Chondrocyte (in vitro differentiated cells): Measurements from ENCODE around the gene MIP. TPM values are rescaled to one million over a fixed set of nuclear protein-coding genes. Genes with fewer than 3 reads are reported as not detected.
A peak's percentile ranks its signal among the peaks of the same experiment; 100 is the strongest.
"Not testable (repeated sequence)": the region's sequence is repeated elsewhere in the genome, so short reads cannot be mapped to it uniquely, and the experiment has no call there.

Experiments
- DNase-seq: peaks from one replicate; pipeline ENCODE4 v3.0.0; 2021; ENCODE audit warnings: mixed read lengths, low spot score
- H3K27ac Mint-ChIP-seq: one replicate; pipeline ENCODE4 v1.8.0; 2021; ENCODE audit warnings: mild to moderate bottlenecking, moderate library complexity, mixed read lengths; ENCODE audit not compliant: unreplicated experiment
- H3K27me3 Mint-ChIP-seq: 2 replicates; pipeline ENCODE4 v1.8.0; 2021; ENCODE audit warnings: low read depth, mixed read lengths
- H3K36me3 Mint-ChIP-seq: 2 replicates; pipeline ENCODE4 v1.8.0; 2021; ENCODE audit warnings: low read depth, mixed read lengths
- H3K4me1 Mint-ChIP-seq: 2 replicates; pipeline ENCODE4 v1.8.0; 2021; ENCODE audit warnings: low read depth, mild to moderate bottlenecking, mixed read lengths
- H3K4me3 Mint-ChIP-seq: one replicate; pipeline ENCODE4 v1.8.0; 2021; ENCODE audit warnings: mild to moderate bottlenecking, moderate library complexity, mixed read lengths; ENCODE audit not compliant: unreplicated experiment
- H3K9me3 Mint-ChIP-seq: 2 replicates; pipeline ENCODE4 v1.8.0; 2021; ENCODE audit warnings: low read depth, mixed read lengths
- total RNA-seq: library from RNA; stranded (reverse); gene quantifications from 3 replicates; pipeline ENCODE4 v1.2.1, GENCODE V29; 2021
- TF ChIP-seq, protein P1 (sequence below): fragments of 200-600 bp; sonication (generic); IDR thresholded peaks from 2 replicates; pipeline ENCODE4 v1.5.0; 2021; ENCODE audit warnings: antibody characterized with exemption, mild to moderate bottlenecking, moderate library complexity

Gene MIP
- total RNA-seq, 1 donor from 2014 or later: not detected

DNA sequence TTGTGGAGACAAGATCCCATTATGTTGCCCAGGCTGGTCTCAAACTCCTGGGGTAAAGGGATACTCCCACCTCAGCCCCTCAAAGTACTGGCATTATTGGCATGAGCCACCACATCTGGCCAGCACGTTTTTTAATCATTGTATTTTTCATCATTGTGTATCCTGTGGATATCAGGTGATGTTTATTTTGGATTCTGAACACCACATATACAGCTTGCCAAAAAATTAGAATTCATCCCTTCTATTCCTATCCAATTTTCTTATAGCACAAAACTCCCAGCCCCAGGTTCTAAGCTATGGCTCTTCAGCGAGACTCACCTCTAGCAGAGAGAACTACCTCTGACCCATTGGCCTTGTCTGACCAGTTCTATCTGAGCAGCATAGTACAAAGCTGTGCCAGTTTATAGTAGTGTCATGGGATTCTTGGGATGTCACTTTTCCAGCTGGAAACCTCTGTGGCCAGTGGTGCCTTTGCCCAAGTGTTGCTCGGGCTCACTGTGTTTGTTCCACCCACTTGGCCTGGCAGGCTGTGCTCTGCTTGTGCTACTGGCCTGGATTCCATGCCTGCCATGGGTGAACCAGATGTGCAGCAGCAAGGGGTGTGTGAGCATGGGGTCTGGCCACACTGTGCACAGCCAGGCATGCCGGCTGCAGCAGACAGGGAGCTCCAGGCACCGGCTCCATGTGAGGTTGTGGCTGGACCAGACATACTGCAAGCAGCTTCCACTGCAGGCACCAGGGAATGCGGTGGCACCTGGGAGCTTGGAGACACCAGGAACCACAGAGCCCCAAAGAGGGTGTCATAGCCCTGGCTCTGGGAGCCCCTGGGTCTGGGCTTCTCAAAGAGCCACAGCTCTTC, 42.4 kb downstream of the MIP start:
- Mint-ChIP-seq H3K4me3 (no peak overlapping the region), H3K4me1 (peaks cover 4% of the 10 kb centered on the region)
- TF ChIP-seq, protein P1, sequence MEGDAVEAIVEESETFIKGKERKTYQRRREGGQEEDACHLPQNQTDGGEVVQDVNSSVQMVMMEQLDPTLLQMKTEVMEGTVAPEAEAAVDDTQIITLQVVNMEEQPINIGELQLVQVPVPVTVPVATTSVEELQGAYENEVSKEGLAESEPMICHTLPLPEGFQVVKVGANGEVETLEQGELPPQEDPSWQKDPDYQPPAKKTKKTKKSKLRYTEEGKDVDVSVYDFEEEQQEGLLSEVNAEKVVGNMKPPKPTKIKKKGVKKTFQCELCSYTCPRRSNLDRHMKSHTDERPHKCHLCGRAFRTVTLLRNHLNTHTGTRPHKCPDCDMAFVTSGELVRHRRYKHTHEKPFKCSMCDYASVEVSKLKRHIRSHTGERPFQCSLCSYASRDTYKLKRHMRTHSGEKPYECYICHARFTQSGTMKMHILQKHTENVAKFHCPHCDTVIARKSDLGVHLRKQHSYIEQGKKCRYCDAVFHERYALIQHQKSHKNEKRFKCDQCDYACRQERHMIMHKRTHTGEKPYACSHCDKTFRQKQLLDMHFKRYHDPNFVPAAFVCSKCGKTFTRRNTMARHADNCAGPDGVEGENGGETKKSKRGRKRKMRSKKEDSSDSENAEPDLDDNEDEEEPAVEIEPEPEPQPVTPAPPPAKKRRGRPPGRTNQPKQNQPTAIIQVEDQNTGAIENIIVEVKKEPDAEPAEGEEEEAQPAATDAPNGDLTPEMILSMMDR: no peak

DNA sequence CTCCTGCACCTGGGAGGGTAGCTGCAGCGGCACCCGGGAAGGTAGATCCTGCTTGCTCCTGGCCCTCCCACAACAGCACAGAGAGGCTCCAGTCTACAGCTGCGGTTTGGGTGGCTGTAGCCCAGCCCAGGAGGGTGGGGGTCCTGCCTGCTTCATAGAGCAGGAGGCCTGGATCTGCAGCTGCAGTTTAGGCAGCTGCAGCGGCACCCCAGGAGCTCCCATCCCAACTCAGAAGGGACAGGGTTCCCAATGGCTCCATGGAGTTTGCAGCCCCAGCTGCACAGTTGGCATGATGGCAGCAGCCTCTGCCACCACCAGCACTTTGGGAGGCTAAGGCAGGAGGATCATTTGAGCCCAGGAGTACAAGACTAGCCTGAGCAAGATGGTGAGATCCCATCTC, 43.7 kb downstream of the MIP start:
- H3K4me1 Mint-ChIP-seq: peaks cover 4% of the 10 kb centered on the region
- no peaks in the 10 kb centered on the region for H3K9me3 Mint-ChIP-seq
- H3K36me3 Mint-ChIP-seq: no peaks in the 10 kb centered on the region
- no peak overlapping the region for H3K4me3 Mint-ChIP-seq
- peak; percentile 68 for DNase-seq
- no peaks in the 10 kb centered on the region for H3K27me3 Mint-ChIP-seq
- no peak overlapping the region for H3K27ac Mint-ChIP-seq
- TF ChIP-seq, protein P1: no peak

More for the DNA sequence above, 42.4 kb downstream of the MIP start:
- no peaks in the 10 kb centered on the region for H3K36me3 Mint-ChIP-seq
- H3K9me3 Mint-ChIP-seq: no peaks in the 10 kb centered on the region
- H3K27me3 Mint-ChIP-seq: no peaks in the 10 kb centered on the region
- no peak overlapping the region for H3K27ac Mint-ChIP-seq
- DNase-seq: no peak

DNA sequence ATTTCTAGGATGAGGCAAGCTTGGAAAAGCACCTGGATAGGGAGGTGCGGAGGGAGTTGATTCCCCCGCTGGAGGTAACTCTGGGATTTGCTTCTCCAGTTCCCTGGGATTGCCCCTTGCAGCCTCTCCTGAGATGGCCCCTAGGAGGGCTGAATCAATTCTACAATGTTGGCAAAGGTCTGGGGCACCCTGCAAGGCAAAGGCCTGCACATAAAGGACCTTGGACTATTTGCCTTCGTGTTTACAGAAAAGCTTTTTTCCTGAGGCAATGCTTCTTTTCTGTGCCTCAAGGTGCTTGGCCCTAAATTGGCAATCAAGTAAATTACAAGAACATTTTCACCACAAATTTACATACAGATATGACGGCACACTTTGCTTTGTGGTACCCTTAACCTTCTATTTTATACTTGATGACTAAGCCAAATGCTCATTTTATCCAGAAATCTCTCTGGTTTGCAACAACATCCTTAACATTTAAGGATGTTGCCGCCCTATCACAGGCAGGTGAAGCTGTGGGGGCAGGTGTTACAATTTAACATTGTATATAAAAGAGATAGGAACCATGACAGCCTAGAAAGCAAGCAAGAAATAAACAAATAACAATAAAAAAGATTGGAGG, 45.5 kb downstream of the MIP start:
- DNase-seq: no peak
- H3K27me3 Mint-ChIP-seq: no peaks in the 10 kb centered on the region
- H3K4me3 Mint-ChIP-seq: no peak overlapping the region
- no peaks in the 10 kb centered on the region for H3K9me3 Mint-ChIP-seq
- H3K4me1 Mint-ChIP-seq: peaks cover 4% of the 10 kb centered on the region
- TF ChIP-seq, protein P1: no peak
- no peaks in the 10 kb centered on the region for H3K36me3 Mint-ChIP-seq
- H3K27ac Mint-ChIP-seq: no peak overlapping the region

DNA sequence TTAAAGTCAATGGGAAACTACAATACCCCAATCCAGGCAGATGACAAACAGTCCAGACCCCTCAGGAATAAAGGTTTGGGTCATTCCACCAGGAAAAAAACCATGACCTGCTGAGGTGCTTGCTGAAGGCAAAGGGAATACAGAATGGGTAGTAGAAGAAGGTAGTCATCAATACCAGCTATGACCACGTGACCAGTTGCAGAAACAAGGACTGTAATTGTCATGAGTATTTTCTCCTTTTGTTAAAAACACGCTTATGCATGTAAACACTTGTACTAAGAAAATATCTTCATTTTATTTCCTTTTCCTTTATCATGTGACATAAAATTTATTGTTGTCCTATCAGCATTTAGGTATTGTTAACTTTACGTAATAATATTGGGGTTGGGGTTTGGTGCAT, 50.2 kb downstream of the MIP start:
- DNase-seq, H3K27me3 Mint-ChIP-seq, H3K4me3 Mint-ChIP-seq, H3K36me3 Mint-ChIP-seq, H3K4me1 Mint-ChIP-seq, H3K27ac Mint-ChIP-seq, H3K9me3 Mint-ChIP-seq: not testable (repeated sequence)

DNA sequence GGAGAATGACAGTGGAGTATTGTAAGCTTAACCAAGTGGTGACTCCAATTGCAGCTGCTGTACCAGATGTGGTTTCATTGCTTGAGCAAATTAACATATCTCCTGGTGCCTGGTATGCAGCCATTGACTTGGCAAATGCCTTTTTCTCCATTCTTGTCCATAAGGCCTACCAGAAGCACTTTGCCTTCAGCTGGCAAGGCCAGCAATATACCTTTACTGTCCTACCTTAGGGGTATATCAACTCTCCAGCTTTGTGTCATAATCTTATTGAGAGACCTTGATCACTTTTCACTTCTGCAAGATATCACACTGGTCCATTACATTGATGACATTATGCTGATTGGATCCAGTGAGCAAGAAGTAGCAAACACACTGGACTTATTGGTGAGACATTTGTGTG, 52.8 kb downstream of the MIP start:
- not testable (repeated sequence) for DNase-seq, H3K27me3 Mint-ChIP-seq, H3K27ac Mint-ChIP-seq, H3K36me3 Mint-ChIP-seq, H3K4me1 Mint-ChIP-seq, H3K4me3 Mint-ChIP-seq
- peaks cover 18% of the 10 kb centered on the region for H3K9me3 Mint-ChIP-seq

DNA sequence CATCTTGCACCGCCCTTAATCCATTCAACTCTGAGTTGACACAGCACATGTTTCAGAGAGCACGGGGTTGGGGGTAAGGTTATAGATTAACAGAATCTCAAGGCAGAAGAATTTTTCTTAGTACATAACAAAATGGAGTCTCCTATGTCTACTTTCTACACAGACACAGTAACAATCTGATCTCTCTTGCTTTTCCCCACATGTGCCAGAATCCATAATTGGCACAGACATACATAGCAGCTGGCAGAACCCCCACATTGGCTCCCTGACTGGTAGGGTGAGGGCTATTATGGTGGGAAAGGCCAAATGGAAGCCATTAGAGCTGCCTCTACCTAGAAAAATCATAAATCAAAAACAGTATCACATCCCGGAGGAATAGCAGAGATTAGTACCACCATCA, 53.3 kb downstream of the MIP start:
- H3K36me3 Mint-ChIP-seq, H3K4me3 Mint-ChIP-seq, H3K27me3 Mint-ChIP-seq, DNase-seq, H3K4me1 Mint-ChIP-seq, H3K27ac Mint-ChIP-seq: not testable (repeated sequence)
- H3K9me3 Mint-ChIP-seq: peaks cover 18% of the 10 kb centered on the region

Other genes starting within 250 kb of the MIP start
- gene RNF41, start 232.7 kb downstream of the MIP start, total RNA-seq: 59.2 to 103 TPM (median 99.7 TPM) in 3 replicates
- 36.6 to 50.7 TPM (median 38.7 TPM) in 3 replicates for gene NABP2, start 230.3 kb downstream of the MIP start, total RNA-seq
- 0.41 to 0.68 TPM (median 0.47 TPM) in 3 replicates for gene SLC39A5, start 224.6 kb downstream of the MIP start, total RNA-seq
- 99.9 to 113 TPM (median 106 TPM) in 3 replicates for gene ANKRD52, start 196.3 kb downstream of the MIP start, total RNA-seq
- 9.0 to 15.6 TPM (median 9.8 TPM) in 3 replicates for gene COQ10A, start 187.7 kb downstream of the MIP start, total RNA-seq
- 160 to 174 TPM (median 171 TPM) in 3 replicates for gene CS, start 154.3 kb downstream of the MIP start, total RNA-seq
- 144 to 188 TPM (median 149 TPM) in 3 replicates for gene CNPY2, start 138.7 kb downstream of the MIP start, total RNA-seq
- 27.6 to 32.5 TPM (median 29.1 TPM) in 3 replicates for gene PAN2, start 120.7 kb downstream of the MIP start, total RNA-seq
- gene IL23A, start 115.8 kb downstream of the MIP start, total RNA-seq: not detected in 3 replicates
- 163 to 210 TPM (median 166 TPM) in 3 replicates for gene STAT2, start 94.5 kb downstream of the MIP start, total RNA-seq
- not detected in 3 replicates for gene APOF, start 91.8 kb downstream of the MIP start, total RNA-seq
- 11.7 to 21.0 TPM (median 12.1 TPM) in 3 replicates for gene TIMELESS, start 5.2 kb downstream of the MIP start, total RNA-seq
- 1.5 to 2.7 TPM (median 1.6 TPM) in 3 replicates for gene SPRYD4, start 13.9 kb upstream of the MIP start, total RNA-seq
- 0.25 to 0.54 TPM in 2 of 3 replicates, not detected in the other for gene GLS2, start 33.5 kb upstream of the MIP start, total RNA-seq
- 57.0 to 65.3 TPM (median 57.6 TPM) in 3 replicates for gene RBMS2, start 67.2 kb upstream of the MIP start, total RNA-seq
- 65.2 to 72.8 TPM (median 71.2 TPM) in 3 replicates for gene BAZ2A, start 175.7 kb upstream of the MIP start, total RNA-seq
- gene ATP5F1B, start 191.3 kb upstream of the MIP start, total RNA-seq: 380 to 467 TPM (median 398 TPM) in 3 replicates
- 123 to 156 TPM (median 127 TPM) in 3 replicates for gene PTGES3, start 233.6 kb upstream of the MIP start, total RNA-seq